ENCODE data around the gene DOP1A.

Gene DOP1A

DNA sequence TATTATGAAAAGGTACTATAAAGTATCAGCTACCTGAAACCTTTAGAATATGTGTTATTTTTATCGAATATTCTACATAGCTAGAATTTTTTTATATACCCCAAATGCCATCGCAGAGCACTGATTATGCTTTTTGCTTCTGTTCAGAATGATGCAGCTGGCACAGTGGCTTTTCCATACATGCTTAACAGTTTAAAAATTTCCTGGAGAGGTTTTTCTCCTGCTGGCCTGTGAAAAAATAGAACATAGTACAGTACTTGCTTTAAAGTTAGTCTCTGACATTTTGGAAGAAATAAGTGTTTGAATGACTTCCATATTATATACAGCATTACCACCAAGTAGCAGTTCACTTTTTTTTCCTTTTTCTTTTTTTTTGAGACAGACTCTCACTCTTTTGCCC lies 5.3 kb downstream of the DOP1A start:
- H3K4me3 ChIP-seq (ENCODE audit: low read depth, low read length) = no peak overlapping the region
- TF ChIP-seq, protein P1, sequence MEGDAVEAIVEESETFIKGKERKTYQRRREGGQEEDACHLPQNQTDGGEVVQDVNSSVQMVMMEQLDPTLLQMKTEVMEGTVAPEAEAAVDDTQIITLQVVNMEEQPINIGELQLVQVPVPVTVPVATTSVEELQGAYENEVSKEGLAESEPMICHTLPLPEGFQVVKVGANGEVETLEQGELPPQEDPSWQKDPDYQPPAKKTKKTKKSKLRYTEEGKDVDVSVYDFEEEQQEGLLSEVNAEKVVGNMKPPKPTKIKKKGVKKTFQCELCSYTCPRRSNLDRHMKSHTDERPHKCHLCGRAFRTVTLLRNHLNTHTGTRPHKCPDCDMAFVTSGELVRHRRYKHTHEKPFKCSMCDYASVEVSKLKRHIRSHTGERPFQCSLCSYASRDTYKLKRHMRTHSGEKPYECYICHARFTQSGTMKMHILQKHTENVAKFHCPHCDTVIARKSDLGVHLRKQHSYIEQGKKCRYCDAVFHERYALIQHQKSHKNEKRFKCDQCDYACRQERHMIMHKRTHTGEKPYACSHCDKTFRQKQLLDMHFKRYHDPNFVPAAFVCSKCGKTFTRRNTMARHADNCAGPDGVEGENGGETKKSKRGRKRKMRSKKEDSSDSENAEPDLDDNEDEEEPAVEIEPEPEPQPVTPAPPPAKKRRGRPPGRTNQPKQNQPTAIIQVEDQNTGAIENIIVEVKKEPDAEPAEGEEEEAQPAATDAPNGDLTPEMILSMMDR (IDR thresholded peaks at IDR 0.05; ENCODE audit: insufficient read depth, low read depth, low read length, missing control alignments) = no peak
- DNase-seq (ENCODE audit: low read depth) = no peak

DNA sequence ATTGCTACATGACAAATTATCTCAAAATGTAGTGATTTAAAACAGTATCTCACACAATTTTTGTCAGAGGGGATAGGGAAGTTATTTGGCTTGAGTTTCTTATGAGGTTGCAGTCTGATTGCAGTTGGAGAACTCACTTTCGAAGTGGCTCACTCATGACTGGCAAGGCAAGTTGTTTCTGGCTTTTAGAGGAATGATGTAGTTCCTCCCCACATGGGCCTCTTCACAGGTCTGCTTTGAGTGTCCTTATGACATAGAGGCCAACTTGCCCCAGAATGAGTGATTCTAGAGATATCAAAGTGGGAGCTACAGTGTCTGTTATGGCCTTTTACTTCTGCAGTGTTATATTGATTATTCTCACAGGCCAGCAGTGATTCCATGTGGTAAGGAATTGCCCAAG lies 6.1 kb downstream of the DOP1A start:
- TF ChIP-seq, protein P1 (IDR thresholded peaks at IDR 0.05; ENCODE audit: insufficient read depth, low read depth, low read length, missing control alignments) = no peak

DNA sequence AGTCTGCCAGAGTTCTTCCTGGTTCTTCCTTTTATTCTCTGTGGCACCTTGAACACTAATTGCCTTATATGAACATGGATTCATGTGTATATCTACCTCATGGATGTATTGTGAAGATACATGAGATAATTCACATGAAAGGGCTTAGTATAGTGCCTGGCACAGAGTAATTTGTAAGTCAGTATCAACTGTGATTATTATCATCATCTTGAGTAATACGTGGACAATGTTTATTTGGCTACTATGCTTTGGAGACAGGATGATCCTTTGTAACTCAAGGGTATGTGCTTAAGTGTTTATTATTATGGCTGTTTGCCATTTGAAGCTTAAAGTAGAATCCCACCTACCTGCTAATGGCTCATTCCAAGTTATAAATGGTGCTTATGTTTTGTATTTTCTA lies 16.0 kb downstream of the DOP1A start:
- no peak overlapping the region for H3K4me3 ChIP-seq (ENCODE audit: low read depth, low read length)
- DNase-seq (ENCODE audit: low read depth) = no peak
- TF ChIP-seq, protein P1 (IDR thresholded peaks at IDR 0.05; ENCODE audit: insufficient read depth, low read depth, low read length, missing control alignments) = no peak

More for the DNA sequence above, 6.1 kb downstream of the DOP1A start:
- DNase-seq (ENCODE audit: low read depth) = no peak
- H3K4me3 ChIP-seq (ENCODE audit: low read depth, low read length) = no peak overlapping the region

DNA sequence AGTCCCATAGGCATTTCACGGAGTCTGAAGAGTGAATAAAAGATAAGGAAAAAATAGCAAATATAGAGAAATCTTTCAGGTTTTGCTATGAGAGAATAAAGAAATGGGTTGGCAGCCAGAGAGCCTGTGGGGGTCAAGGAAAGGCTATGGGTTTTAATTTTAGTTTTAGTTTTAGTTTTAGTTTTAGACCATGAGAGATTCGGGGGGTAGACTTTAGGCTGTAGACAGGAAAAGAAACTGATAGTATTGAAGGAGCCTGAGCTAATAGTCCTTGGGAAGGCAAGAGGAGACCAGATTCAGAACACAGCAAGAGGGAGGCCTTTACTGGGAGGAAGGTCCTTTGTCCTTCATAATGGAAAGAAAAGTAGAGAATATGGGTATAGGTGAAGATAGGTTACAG lies 19.3 kb downstream of the DOP1A start:
- H3K4me3 ChIP-seq (ENCODE audit: low read depth, low read length) = peak overlapping the region; percentile 84
- TF ChIP-seq, protein P1 (IDR thresholded peaks at IDR 0.05; ENCODE audit: insufficient read depth, low read depth, low read length, missing control alignments) = no peak
- DNase-seq (ENCODE audit: low read depth) = peak; percentile 77

DNA sequence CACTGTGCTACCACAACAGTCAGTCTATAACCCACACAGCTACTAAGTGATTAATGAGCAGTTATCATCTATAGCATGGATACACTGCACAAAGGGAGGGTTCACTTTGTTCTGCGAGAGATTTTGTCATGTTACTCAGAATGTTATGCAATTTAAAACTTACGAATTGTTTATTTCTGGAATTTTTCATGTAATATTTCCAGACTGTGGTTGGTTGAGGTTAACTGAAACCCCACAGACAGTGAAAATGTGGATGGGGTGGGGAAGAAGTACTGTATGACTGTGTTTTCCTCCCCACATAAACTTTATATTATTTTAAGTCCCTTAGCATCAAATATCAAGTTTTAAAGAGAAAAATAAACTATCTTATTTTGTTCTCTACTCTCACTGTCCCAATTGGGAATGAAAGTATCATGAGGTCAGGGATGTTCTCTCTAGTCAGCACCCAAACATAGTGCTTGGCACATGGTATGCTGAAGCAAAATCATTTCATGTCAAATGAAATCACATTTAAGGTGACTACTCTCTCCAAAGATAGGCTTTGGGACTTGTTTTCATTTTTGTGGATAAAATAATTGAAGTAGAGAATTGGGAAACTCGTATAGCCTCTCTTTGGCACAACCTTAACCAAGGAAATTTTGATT lies 25.4 kb downstream of the DOP1A start:
- no peak overlapping the region for H3K4me3 ChIP-seq (ENCODE audit: low read depth, low read length)
- TF ChIP-seq, protein P1 (IDR thresholded peaks at IDR 0.05; ENCODE audit: insufficient read depth, low read depth, low read length, missing control alignments) = no peak
- DNase-seq (ENCODE audit: low read depth) = no peak

DNA sequence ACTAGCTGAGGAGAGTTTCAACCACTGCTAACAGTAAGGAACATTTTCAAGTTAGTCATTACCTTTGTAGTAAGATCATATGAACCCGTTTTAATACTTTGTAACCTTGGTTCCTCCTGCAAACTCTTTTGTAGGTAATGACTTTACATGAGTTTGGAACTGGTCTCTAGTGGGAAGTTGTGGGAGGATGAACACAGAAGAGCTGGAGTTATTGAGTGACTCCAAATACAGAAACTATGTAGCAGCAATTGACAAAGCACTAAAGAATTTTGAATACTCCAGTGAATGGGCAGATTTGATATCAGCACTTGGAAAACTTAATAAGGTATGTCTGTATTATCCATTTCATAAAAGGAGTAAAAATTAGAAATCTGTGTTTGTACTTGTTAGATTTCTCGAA lies 29.3 kb downstream of the DOP1A start:
- DNase-seq (ENCODE audit: low read depth) = no peak
- TF ChIP-seq, protein P1 (IDR thresholded peaks at IDR 0.05; ENCODE audit: insufficient read depth, low read depth, low read length, missing control alignments) = no peak
- no peak overlapping the region for H3K4me3 ChIP-seq (ENCODE audit: low read depth, low read length)

DNA sequence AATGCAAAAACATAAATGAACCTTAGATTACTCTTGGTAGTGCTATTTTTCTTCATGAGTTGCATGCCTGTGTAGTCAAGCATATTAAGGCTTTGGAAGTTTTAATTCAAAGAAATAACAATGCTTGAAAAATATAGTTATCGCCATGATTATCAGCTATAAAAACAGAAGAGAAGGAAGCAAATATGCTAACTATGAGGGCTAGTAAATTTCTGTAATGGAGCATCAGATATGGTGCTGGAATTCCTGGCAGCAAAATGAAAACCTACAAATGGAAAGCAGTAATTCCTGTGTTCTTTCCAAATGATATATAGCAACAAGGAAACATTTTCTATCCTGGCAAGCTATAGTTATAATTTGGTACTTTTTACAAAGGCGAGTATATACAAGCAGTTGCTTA lies 29.7 kb downstream of the DOP1A start:
- no peak overlapping the region for H3K4me3 ChIP-seq (ENCODE audit: low read depth, low read length)
- TF ChIP-seq, protein P1 (IDR thresholded peaks at IDR 0.05; ENCODE audit: insufficient read depth, low read depth, low read length, missing control alignments) = no peak
- no peak for DNase-seq (ENCODE audit: low read depth)

All from GM12865 (cell line).